SK-MEL-5 (cell line): ENCODE data around the gene MYBPC3. TPM values are rescaled to one million over a fixed set of nuclear protein-coding genes. Genes with fewer than 3 reads are reported as not detected.

Experiments used
- DNase-seq: peaks from one replicate; pipeline ENCODE4 v3.0.0-alpha.2; 2016; ENCODE audit warnings: low read depth, low spot score
- in situ Hi-C: cut with HindIII; loops from 2 replicates; pipeline ENCODE4 v1.10.0; 2016; ENCODE audit warnings: low sequenced_read_pairs, high pct_unique_total_duplicates, low pct_unique_long_range_greater_than_20kb
- polyA plus RNA-seq, 2 experiments: library from polyadenylated mRNA; depleted of rRNA; stranded (reverse); fragments of >200 nt; gene quantifications; 2 replicates each; pipeline ENCODE4 v1.2.3, GENCODE V29; 2015
- total RNA-seq: library from RNA; depleted of rRNA; stranded (reverse); fragments of >200 nt; shearing (Covaris generic); gene quantifications from 2 replicates; pipeline ENCODE4 v1.2.3, GENCODE V29; 2014; rRNA removed

MYBPC3 gene
- not detected in 2 replicates for total RNA-seq
- 0.07 TPM in 1 of 2 replicates, not detected in the other for polyA plus RNA-seq (2015; cell fraction: cytosol; rRNA removed)
- polyA plus RNA-seq (2015; cell fraction: nucleus; rRNA removed): not detected in 2 replicates

- in situ Hi-C loops: no loop called here
- no peak for DNase-seq
Observed at GRCh38 chr11:47352556-47352955, at the start of gene MYBPC3. Gene MYBPC3 (minus strand): TSS chr11:47352702. CDS start chr11:47352647, 55 bp downstream.

- in situ Hi-C loops: no loop called here
- no peak for DNase-seq
Observed at GRCh38 chr11:47400768-47401279, 48.3 kb upstream of the MYBPC3 start.

GRCh38 chr11:47399860-47400767 is 47.6 kb upstream of the MYBPC3 start:
- in situ Hi-C loops: no loop called here
- no peak for DNase-seq

- DNase-seq: no peak
- in situ Hi-C loops: no loop called here
Observed at GRCh38 chr11:47398551-47398950, 46.0 kb upstream of the MYBPC3 start.

GRCh38 chr11:47398011-47398410 is 45.5 kb upstream of the MYBPC3 start:
- DNase-seq: no peak
- in situ Hi-C loops: no loop called here

- in situ Hi-C loops: no loop called here
Observed at GRCh38 chr11:47396049-47396320, 43.5 kb upstream of the MYBPC3 start.

GRCh38 chr11:47395223-47396048 is 42.9 kb upstream of the MYBPC3 start:
- in situ Hi-C loops: no loop called here
- no peak for DNase-seq

More at GRCh38 chr11:47396049-47396320, 43.5 kb upstream of the MYBPC3 start:
- DNase-seq: no peak

GRCh38 chr11:47394322-47395222 is 42.1 kb upstream of the MYBPC3 start:
- no peak for DNase-seq
- in situ Hi-C loops: no loop called here

- in situ Hi-C loops: no loop called here
- DNase-seq: no peak
Observed at GRCh38 chr11:47394050-47394321, 41.5 kb upstream of the MYBPC3 start.

GRCh38 chr11:47393163-47394049 is 40.9 kb upstream of the MYBPC3 start:
- in situ Hi-C loops: no loop called here
- DNase-seq: no peak

GRCh38 chr11:47392546-47393162 is 40.2 kb upstream of the MYBPC3 start:
- in situ Hi-C loops: no loop called here
- DNase-seq: no peak

GRCh38 chr11:47391711-47392432 is 39.4 kb upstream of the MYBPC3 start:
- DNase-seq: no peak
- in situ Hi-C loops: no loop called here

- in situ Hi-C loops: no loop called here
Observed at GRCh38 chr11:47391077-47391583, 38.6 kb upstream of the MYBPC3 start.

GRCh38 chr11:47390422-47390760 is 37.9 kb upstream of the MYBPC3 start:
- DNase-seq: no peak
- in situ Hi-C loops: no loop called here

More at GRCh38 chr11:47391077-47391583, 38.6 kb upstream of the MYBPC3 start:
- no peak for DNase-seq

- DNase-seq: no peak
- in situ Hi-C loops: no loop called here
Observed at GRCh38 chr11:47389577-47390421, 37.3 kb upstream of the MYBPC3 start.
